ENCODE results near the gene DDX17.

The DDX17 gene

GRCh38 chr22:38449776-38450175, 56.3 kb downstream of the DDX17 start:
- intact Hi-C loops (cut with DNase I; ENCODE audit: low total_unique reads), result no loop called here

DNA sequence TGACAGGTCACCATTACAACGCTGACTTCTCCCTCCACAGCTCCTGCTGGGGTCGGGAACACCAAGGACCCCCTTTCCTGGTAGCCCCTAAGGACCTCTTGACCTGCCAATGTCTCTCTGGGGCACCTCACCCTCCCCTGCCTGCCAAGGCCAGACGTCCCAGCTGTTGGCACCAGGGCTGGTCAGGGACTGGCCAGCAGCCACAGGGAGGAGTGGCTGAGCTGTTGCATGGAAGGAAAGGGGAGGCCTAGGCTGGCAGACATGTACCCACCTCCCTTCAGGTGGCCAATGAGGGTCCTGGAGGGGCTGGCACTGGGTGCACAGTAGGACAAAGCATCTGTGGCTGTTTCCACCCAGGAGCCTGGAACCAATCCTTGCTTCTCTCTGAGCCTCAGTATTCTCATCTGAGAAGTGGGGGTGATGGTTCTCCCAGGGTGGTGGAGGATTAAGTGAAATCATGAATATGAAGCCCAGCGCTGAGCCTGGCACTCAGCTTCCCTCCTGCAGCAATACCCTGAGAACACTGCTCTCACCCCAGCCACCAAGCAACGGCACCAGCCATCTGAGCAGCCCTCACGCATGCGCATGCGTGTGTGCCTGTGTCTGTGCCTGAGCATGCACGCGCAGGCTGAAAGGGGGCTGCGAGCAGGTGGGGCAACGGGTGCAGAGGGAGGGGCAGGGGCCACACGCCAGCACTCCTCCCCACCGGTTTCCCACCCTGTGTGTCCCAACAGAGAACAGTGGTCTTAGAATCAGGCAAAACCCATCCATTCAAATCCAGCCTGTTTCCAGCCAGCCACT, 57.0 kb downstream of the DDX17 start:
- Histone ChIP-seq H3K9me3 (no peaks in the 10 kb centered on the region), H3K27ac (no peak overlapping the region), H3K36me3 (no peaks in the 10 kb centered on the region), H3K4me1 (peaks cover 0 to 10% (median 7%) of the 10 kb centered on the region in 4 donors), H3K4me3 (no peak overlapping the region), H3K27me3 (peaks cover 0 to 93% of the 10 kb centered on the region in 2 donors)
- no peak for DNase-seq
- TF ChIP-seq CTCF (IDR thresholded peaks at IDR 0.05), result no peak
- intact Hi-C loops (cut with DNase I; ENCODE audit: low total_unique reads), result no loop called here

More at GRCh38 chr22:38449776-38450175, 56.3 kb downstream of the DDX17 start:
- peaks cover 0 to 14% (median 12%) of the 10 kb centered on the region in 4 donors for H3K4me1 ChIP-seq
- no peak overlapping the region for H3K4me3 ChIP-seq
- TF ChIP-seq CTCF (IDR thresholded peaks at IDR 0.05), result no peak
- no peaks in the 10 kb centered on the region for H3K36me3 ChIP-seq
- H3K27me3 ChIP-seq, result peaks cover 0 to 93% of the 10 kb centered on the region in 2 donors
- DNase-seq, result no peak
- no peak overlapping the region for H3K27ac ChIP-seq
- no peaks in the 10 kb centered on the region for H3K9me3 ChIP-seq

- TF ChIP-seq CTCF (IDR thresholded peaks at IDR 0.05), result no peak
- Histone ChIP-seq H3K4me1 (no peaks in the 10 kb centered on the region), H3K36me3 (no peaks in the 10 kb centered on the region), H3K27ac (no peak overlapping the region), H3K9me3 (no peaks in the 10 kb centered on the region), H3K4me3 (no peak overlapping the region), H3K27me3 (peaks cover 0 to 81% of the 10 kb centered on the region in 2 donors)
- DNase-seq, result no peak
- intact Hi-C loops (cut with DNase I; ENCODE audit: low total_unique reads), result no loop called here
Measured at GRCh38 chr22:38446018-38446601, 60.0 kb downstream of the DDX17 start.

DNA sequence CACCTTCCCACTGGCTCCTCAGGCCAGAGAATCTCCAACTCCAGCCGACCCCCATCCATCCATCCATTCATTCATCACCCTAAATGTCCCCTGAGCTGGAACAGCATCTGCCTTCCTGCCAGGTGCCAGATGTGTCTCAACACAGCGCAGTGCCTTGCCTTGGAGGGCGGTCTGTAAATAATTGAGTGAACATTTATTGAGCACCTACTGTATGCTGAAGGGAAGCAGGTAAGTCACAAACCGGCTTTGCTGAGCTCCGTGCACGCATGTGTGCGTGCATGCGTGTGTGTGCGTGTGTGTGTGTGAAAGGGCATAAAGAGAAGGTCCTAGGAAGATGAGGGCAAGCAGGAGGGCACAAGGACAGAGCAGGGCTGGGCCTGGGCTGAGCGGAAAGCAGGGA, 61.3 kb downstream of the DDX17 start:
- no peaks in the 10 kb centered on the region for H3K36me3 ChIP-seq
- intact Hi-C loops (cut with DNase I; ENCODE audit: low total_unique reads), result no loop called here
- no peak for TF ChIP-seq CTCF (IDR thresholded peaks at IDR 0.05)
- H3K9me3 ChIP-seq, result no peaks in the 10 kb centered on the region
- no peak for DNase-seq
- H3K27me3 ChIP-seq, result peaks cover 0 to 71% of the 10 kb centered on the region in 2 donors
- no peak overlapping the region for H3K27ac ChIP-seq
- H3K4me1 ChIP-seq, result no peaks in the 10 kb centered on the region
- H3K4me3 ChIP-seq, result no peak overlapping the region

DNA sequence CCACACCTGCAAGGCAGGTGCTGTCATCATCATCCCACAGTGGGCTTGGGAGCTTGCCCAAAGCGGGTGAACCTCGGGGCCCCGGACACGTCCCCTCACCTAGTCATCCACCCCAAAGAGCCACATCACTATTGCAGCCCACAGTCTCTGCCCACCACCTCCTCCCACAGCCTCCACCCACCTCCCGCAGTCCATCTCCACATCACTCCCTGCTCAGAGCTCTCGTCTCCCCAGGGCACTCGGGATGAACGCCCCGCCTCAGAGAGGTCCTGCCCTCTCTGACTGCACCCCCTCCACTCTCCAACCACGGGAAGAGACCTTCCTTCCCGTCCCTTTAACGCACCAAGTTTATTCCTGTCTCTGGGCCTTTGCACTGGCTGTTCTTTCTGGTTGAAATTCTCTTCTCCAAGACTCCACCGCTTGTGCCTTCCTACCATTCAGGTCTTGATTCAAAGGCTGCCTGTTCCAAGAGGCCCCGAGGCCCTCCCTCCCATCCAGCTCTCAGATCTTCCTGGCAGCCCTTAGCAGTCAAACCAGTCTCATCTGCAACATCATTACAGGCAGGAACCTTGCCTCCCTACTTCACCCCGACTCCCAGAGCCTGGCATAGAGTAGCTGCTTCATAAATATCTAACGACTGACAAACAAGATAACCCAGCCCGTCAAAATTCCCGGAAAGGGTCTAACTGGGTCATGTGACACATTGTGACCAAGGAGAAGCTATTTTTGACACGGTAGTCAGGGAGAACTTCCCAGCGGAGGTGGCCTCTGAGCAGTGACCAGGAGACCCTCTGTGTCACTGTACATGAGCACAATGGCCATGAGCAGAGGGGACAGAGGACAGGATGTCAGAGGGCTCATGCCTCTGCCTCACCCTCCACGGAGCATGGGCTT, 62.2 kb downstream of the DDX17 start:
- intact Hi-C loops (cut with DNase I; ENCODE audit: low total_unique reads), result no loop called here
- DNase-seq, result no peak
- Histone ChIP-seq H3K4me1 (no peaks in the 10 kb centered on the region), H3K27ac (no peak overlapping the region), H3K36me3 (no peaks in the 10 kb centered on the region), H3K9me3 (no peaks in the 10 kb centered on the region), H3K4me3 (no peak overlapping the region), H3K27me3 (peaks cover 0 to 67% of the 10 kb centered on the region in 2 donors)
- TF ChIP-seq CTCF (IDR thresholded peaks at IDR 0.05), result no peak

Measured in tibial artery (tissue), 4 donors.